ENCODE results near the gene APEH. TPM values are rescaled to one million over a fixed set of nuclear protein-coding genes. Genes with fewer than 3 reads are reported as not detected.

APEH gene
- total RNA-seq, 2 donors from 2014 or later, result 151 to 278 TPM

DNA sequence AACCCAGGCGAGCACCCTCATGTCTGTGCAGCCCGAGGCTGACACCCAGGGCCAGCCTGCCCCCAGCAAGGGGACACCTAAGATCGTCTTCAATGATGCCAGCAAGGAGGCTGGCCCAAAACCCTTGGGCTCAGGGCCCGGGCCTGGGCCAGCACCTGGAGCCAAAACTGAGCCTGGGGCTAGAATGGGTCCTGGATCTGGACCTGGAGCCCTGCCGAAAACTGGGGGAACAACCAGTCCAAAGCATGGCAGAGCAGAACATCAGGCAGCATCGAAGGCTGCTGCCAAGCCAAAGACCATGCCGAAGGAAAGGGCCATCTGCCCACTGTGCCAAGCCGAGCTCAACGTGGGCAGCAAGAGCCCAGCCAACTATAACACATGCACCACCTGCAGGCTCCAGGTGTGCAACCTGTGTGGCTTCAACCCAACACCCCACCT is 31.4 kb upstream of the APEH start:
- intact Hi-C loops (cut with DNase I), result no loop called here
- no peaks in the 10 kb centered on the region for H3K4me1 ChIP-seq

DNA sequence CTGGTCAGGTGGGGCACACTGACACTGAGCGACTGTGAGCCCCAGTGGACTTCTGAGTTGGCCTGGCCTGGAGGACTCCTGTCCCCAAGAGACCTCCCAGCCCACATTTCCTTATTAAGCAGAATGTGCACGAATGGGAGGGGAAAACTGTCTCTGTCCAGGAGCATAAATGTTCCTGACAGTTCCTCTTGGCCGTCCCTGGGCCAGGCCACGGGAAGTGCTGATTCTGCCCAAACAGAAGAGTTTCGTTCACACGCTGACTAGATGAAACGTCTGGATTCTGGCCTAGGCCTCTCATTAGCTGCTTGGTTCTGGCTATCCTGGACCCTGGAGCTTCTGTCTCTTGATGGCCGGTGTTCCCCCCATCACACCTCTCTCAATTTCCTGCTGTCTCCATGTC is 29.5 kb upstream of the APEH start:
- no peak for DNase-seq
- no peak overlapping the region for H3K4me3 ChIP-seq

More for the DNA sequence above, 31.4 kb upstream of the APEH start:
- TF ChIP-seq, protein P1, sequence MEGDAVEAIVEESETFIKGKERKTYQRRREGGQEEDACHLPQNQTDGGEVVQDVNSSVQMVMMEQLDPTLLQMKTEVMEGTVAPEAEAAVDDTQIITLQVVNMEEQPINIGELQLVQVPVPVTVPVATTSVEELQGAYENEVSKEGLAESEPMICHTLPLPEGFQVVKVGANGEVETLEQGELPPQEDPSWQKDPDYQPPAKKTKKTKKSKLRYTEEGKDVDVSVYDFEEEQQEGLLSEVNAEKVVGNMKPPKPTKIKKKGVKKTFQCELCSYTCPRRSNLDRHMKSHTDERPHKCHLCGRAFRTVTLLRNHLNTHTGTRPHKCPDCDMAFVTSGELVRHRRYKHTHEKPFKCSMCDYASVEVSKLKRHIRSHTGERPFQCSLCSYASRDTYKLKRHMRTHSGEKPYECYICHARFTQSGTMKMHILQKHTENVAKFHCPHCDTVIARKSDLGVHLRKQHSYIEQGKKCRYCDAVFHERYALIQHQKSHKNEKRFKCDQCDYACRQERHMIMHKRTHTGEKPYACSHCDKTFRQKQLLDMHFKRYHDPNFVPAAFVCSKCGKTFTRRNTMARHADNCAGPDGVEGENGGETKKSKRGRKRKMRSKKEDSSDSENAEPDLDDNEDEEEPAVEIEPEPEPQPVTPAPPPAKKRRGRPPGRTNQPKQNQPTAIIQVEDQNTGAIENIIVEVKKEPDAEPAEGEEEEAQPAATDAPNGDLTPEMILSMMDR (IDR thresholded peaks at IDR 0.05), result no peak
- no peaks in the 10 kb centered on the region for H3K27me3 ChIP-seq
- DNase-seq, result no peak
- H3K4me3 ChIP-seq, result no peak overlapping the region
- no peaks in the 10 kb centered on the region for H3K9me3 ChIP-seq
- H3K36me3 ChIP-seq, result no peaks in the 10 kb centered on the region
- H3K9ac ChIP-seq (ENCODE audit: low read depth in 2 of 2, low read length in 2 of 2), result no peak overlapping the region
- H3K27ac ChIP-seq, result no peak overlapping the region

DNA sequence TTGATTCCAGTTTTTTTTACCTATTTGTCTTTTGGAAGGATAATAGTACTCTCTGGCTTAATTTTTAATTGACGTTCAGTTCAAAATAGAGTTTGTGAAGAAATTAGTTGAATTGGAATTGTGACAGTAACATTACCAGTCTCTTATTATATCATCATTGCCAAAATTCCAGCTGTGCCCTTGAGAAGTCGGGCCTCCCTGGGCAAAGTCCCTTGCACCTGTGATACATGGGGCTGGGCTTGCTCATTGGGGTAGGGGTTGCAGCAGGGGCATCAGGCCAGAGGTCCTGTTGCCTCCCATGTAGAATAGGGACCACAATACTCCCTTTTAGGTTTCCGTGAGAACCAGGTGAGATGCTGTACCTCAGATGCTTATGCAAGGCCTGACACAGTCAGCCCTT is 27.9 kb upstream of the APEH start:
- H3K4me3 ChIP-seq, result no peak overlapping the region

More for the DNA sequence above, 29.5 kb upstream of the APEH start:
- Histone ChIP-seq H3K4me1 (no peaks in the 10 kb centered on the region), H3K27ac (no peak overlapping the region), H3K36me3 (no peaks in the 10 kb centered on the region), H3K27me3 (no peaks in the 10 kb centered on the region), H3K9me3 (no peaks in the 10 kb centered on the region), H3K9ac (ENCODE audit: low read depth in 2 of 2, low read length in 2 of 2) (no peak overlapping the region)
- TF ChIP-seq, protein P1 (IDR thresholded peaks at IDR 0.05), result no peak
- intact Hi-C loops (cut with DNase I), result no loop called here

GRCh38 chr3:49647741-49648140 is 26.4 kb upstream of the APEH start:
- H3K4me3 ChIP-seq, result no peak overlapping the region
- no peak overlapping the region for H3K27ac ChIP-seq
- no peak overlapping the region for H3K9ac ChIP-seq (ENCODE audit: low read depth in 2 of 2, low read length in 2 of 2)
- H3K27me3 ChIP-seq, result no peaks in the 10 kb centered on the region
- intact Hi-C loops (cut with DNase I), result no loop called here
- H3K4me1 ChIP-seq, result no peaks in the 10 kb centered on the region
- no peaks in the 10 kb centered on the region for H3K36me3 ChIP-seq
- DNase-seq, result no peak
- TF ChIP-seq, protein P1 (IDR thresholded peaks at IDR 0.05), result no peak
- no peaks in the 10 kb centered on the region for H3K9me3 ChIP-seq

More for the DNA sequence above, 27.9 kb upstream of the APEH start:
- no peaks in the 10 kb centered on the region for H3K4me1 ChIP-seq
- H3K27ac ChIP-seq, result no peak overlapping the region
- H3K9ac ChIP-seq (ENCODE audit: low read depth in 2 of 2, low read length in 2 of 2), result no peak overlapping the region
- no peaks in the 10 kb centered on the region for H3K9me3 ChIP-seq
- intact Hi-C loops (cut with DNase I), result no loop called here
- H3K36me3 ChIP-seq, result no peaks in the 10 kb centered on the region
- no peaks in the 10 kb centered on the region for H3K27me3 ChIP-seq
- TF ChIP-seq, protein P1 (IDR thresholded peaks at IDR 0.05), result no peak
- DNase-seq, result no peak

- TF ChIP-seq, protein P1 (IDR thresholded peaks at IDR 0.05), result no peak
These were observed 25.7 kb upstream of the APEH start for GRCh38 chr3:49648354-49649019.

More at GRCh38 chr3:49648354-49649019, 25.7 kb upstream of the APEH start:
- H3K27me3 ChIP-seq, result no peaks in the 10 kb centered on the region
- intact Hi-C loops (cut with DNase I), result no loop called here
- no peak overlapping the region for H3K27ac ChIP-seq
- H3K9me3 ChIP-seq, result no peaks in the 10 kb centered on the region
- no peaks in the 10 kb centered on the region for H3K36me3 ChIP-seq
- no peak for DNase-seq
- H3K4me3 ChIP-seq, result no peak overlapping the region
- H3K4me1 ChIP-seq, result no peaks in the 10 kb centered on the region
- H3K9ac ChIP-seq (ENCODE audit: low read depth in 2 of 2, low read length in 2 of 2), result no peak overlapping the region
